Hippocampal formation (tissue), 2 donors: Measurements from ENCODE around the gene HES5.

Experiments used
- DNase-seq, 2 donors: peaks; one replicate each; lab custom pipeline; 2025; lab: John Stamatoyannopoulos, UW

HES5 gene

DNA sequence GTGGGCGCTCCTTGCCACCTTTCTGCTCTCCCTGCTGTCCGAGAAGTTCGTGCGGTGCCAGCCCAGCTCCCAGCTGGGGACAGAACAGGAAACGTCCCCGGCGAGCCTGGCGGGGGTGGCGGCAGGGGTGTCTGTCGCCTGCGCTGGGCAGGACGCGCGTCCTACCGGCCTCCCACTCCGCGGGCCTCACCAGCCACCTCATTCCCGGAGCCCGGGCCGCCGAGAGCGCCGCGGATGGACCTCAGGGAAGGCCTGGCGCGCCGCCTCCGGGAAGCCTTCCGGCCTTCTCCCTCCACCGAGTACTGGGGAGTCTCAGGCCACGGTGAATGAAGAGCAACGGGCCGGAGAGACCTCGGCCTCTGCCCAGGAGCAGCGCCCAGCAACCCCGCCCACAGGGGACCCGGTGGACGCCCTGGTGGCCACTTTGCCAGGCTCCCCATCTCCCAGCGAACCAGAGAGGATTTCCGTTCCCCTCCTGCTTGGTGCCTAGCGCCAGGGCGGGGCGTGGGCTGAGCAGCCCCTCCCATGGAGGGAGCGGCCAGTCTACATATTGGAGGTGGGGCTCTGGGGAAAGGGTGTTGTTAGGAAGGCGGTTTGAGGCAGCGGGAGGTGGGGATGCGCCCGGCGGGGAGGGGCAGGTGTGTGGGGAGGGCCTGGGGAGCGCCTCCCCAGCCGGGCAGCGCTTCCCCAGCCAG lies 16.6 kb upstream of the HES5 start:
- DNase-seq, result peak; percentile 31 to 47

GRCh38 chr1:2545754-2546514 lies 15.9 kb upstream of the HES5 start:
- peak in 1 of 2 donors; percentile 68 for DNase-seq

DNA sequence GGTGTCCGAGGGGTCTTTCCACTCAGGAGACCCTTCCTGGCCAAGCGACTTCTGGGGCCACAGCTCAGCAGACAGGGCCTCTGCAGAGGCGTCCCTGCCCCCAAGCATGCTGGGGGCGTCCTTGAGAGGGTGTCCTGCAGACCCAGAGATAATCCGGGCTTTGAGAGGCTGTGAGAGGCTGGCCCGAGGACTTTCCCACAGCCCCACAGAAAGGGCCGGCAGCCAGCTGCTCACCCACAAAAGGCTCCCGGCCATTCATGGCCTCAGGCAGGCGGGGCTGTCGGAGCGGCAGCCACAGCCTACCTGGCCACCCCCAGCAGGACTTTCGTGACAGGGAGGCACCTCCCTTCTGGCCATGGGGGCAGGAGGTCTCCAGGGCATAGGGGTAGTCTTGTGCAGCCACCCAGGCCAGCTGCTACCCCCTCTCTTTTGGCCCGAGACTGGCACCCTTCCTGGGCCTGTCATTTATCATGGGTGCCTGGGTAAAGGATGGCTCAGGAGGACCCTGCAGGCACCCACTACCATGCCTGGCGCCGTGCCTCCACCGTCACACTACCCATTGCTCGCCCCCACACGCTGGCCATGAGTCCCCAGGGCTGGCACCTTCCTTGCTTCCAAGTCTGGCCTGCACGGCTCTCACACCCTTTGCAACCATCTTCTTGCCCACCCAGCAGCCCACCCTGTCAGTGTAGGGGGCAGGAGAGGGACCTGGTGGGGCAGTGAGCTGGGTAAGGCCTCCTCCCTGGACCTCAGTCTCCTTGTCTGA lies 15.0 kb upstream of the HES5 start:
- no peak for DNase-seq

DNA sequence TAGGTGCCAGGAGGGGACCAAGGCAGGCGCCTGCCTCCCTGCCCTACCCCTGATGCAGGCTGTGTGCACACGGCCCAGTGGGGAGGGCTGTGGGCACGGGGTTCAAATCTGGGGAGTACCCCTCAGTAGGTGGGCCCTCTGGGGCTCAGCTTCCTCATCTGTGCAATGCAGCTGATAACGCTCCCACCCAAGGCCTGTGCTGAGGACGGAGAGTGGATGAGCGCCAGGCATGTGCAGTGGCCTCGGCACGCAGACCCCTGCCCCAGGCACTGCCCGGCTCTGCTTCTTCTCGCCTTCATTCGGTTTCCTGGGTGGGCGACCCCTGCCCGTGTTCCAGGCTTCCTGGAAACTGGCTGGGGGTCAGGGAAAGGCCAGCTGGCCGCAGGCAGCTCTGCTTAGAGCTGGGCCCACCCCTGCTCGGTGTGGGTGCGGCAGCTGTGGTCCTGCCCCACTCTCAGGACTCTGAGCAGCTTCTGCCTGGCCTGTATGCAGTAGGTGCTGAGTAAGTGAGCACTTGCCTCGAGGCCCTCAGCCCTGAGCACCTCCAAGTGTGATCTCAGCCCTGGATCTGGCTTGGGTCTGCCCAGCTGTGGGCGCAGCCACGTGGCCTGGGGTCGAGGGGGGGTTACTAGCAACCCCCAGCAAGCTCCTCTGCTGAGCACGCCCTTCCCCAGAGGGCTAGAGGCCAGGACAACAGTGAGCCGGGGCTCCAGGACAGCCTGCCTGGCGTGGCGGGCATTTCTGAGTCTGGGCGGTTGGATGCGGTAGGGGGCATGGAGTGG lies 14.2 kb upstream of the HES5 start:
- DNase-seq, result no peak

GRCh38 chr1:2543543-2544092 lies 13.6 kb upstream of the HES5 start:
- DNase-seq, result peak in 1 of 2 donors; percentile 80

DNA sequence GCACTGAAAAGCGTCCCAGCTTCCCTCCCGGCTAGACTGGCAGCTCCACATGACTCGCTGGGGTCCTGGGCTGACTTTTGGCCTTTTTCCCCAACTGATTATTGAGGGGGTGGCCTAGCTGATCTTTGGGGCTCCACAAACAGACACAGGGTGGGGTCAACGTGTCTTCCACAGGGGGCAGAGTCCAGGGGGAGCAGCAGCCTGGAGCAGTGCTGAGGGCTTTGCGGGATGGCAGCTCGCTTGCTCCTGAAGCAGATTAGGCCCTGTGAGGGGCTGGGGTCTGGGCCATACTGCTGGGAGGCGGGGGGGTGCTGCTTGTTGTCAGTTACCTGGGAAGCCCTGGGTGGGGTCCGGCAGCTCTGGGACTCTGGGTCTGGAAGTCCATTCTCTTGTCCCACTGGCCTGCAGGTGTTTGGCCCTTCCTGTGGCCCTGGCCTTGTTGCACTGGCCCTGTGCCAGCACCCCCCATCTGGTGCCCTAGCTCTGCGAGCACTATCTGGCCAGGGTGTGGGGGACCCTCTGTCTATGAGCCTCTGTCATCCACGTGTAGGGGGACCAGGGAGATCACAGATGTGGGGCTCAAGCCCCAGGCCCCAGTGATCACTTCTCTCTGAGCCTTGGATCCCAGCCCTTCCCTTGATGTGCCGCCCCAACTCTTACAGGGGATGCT lies 12.3 kb upstream of the HES5 start:
- no peak for DNase-seq

DNA sequence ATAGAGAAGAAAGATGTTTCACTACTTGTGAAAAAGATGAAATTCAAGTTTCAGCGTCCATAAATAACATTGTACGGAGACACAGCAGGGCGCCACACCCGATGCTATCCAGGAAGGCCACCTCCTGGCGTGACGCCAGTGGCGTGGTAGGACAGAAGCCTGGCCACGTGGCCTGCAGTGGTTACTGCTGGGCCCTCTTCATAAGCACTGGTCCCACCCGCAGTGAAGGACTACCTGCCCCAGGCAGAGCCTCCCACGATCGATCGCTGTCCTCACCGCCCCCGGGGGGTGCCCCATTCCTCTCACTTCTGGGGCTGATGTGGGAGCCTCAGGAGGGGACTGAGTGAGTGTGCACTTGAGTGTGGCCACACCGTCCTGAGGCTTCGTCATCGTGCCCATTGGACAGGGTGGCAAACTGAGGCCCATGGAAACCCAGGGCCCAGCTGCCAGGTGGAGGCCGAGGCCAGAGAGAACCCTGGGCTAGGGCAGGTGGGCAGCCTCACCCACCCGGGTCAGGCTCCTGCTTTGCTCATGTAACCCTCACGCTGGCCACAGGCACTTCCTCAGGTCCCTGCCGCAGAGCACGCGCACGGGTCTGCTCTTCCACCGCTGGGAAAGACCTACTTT lies 11.7 kb upstream of the HES5 start:
- DNase-seq, result no peak

GRCh38 chr1:2540816-2541492 lies 10.9 kb upstream of the HES5 start:
- DNase-seq, result no peak

GRCh38 chr1:2539312-2539907 lies 9.3 kb upstream of the HES5 start:
- no peak for DNase-seq

GRCh38 chr1:2538872-2539271 lies 8.8 kb upstream of the HES5 start:
- DNase-seq, result no peak

- DNase-seq, result no peak
These were observed 8.3 kb upstream of the HES5 start for GRCh38 chr1:2538376-2538775.

DNA sequence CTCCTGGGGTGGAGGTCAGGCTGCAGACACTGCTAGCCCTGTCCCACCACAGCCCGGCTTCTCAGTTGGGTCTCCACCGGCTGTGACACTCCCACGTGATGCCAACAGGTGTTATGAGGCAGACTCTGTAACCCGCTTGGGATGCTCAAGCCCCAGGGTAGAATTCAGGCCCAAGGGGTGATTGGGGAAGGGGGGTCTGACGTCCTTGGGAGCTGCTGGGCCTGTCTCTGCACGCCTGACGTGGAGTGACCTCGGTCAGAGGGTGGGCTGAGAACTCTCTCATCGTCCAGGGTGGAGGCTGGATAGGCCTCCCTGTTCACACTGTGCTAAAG lies 7.7 kb upstream of the HES5 start:
- no peak for DNase-seq

- DNase-seq, result no peak
These were observed 5.9 kb upstream of the HES5 start for GRCh38 chr1:2535981-2536380.

DNA sequence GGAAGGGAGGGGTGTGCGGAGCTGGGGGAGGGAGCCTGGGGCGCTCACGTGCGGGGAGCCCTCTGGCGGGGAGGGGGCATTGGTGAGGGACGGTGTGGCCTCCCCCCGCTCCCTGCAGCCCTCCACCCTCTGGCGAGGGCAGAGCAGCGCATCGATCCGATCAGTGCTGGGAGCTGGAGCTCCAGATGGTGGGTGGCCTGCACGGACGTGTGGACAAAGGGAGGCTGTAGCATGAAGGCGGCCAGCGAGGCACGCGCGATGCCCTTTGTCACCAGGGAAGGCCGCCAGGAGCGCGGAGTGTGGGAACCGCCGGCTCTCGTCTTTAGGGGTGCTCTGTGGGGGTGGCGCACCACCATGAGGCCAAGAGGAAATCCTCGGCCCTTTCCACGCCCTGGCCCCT lies 5.4 kb upstream of the HES5 start:
- DNase-seq, result no peak

DNA sequence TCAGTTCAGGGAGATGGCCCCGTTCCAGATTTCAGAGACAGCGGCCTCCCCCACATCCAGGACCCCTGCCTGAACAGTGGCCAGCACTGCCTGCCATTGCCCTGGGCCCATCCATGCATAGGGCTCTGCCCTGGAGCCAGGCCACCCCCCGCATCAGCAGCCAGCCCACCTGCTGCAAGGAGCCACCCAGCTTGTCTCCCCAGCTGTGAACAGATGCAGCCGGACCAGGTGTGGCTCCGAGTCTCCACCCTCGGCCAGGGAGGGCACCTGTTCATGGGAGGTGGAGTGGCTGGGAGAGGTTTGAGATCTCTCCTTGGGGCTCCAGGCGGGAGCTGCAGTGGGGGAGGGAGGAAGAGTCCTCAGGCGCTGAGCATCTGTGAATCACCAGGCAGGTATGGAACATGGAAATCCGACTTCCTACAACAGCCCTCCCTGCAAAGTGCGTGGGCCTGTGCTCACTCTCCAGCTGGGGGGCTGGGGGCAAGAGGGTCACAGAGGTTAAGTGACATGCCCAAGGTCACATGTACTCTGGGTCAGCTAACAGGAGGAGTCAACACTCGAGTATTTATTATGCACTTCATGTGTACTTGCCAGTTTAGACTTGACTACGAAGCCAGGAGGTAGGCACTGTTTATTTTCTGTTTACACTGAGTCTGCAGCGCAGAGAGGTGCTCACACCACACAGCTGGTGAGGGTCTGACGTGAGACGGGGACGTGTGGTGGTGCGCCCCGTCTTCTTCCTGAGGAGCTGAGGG lies 4.8 kb upstream of the HES5 start:
- DNase-seq, result no peak

GRCh38 chr1:2534315-2534686 lies 4.2 kb upstream of the HES5 start:
- DNase-seq, result no peak

- DNase-seq, result no peak
These were observed 3.3 kb upstream of the HES5 start for GRCh38 chr1:2533365-2533764.

GRCh38 chr1:2532485-2533160 lies 2.6 kb upstream of the HES5 start:
- DNase-seq, result no peak
